ENCODE measurements around the gene SEMA5A. TPM values are rescaled to one million over a fixed set of nuclear protein-coding genes. Genes with fewer than 3 reads are reported as not detected.

Gene SEMA5A
- total and polyA plus RNA-seq, 7 donors, result 0.24 to 3.9 (median 0.66) TPM

GRCh38 chr5:9098990-9099389, 446.9 kb downstream of the SEMA5A start:
- DNase-seq (no peak), ATAC-seq (no peak)
- no peaks in the 10 kb centered on the region for H3K27me3 ChIP-seq (ENCODE audit: insufficient read depth in 3 of 3, low read length in 2 of 3)
- WGBS, 3 donors, result 79 to 91% (median 87%) methylated on average over 1 of the region's 1 CpG
- TF ChIP-seq CTCF (IDR thresholded peaks at IDR 0.05), result no peak
- no peaks in the 10 kb centered on the region for H3K4me1 ChIP-seq
- no peaks in the 10 kb centered on the region for H3K36me3 ChIP-seq (ENCODE audit: insufficient read depth in 1 of 2, low read depth in 1 of 2)
- no peak overlapping the region for H3K27ac ChIP-seq
- no peaks in the 10 kb centered on the region for H3K9me3 ChIP-seq
- intact Hi-C loops (cut with DNase I), result no loop called here
- H3K4me3 ChIP-seq, result no peak overlapping the region

GRCh38 chr5:9094582-9094981, 451.3 kb downstream of the SEMA5A start:
- peaks cover 0 to 1% (median 0%) of the 10 kb centered on the region in 3 donors for H3K27me3 ChIP-seq (ENCODE audit: insufficient read depth in 3 of 3, low read length in 2 of 3)
- H3K27ac ChIP-seq, result no peak overlapping the region
- H3K9me3 ChIP-seq, result no peaks in the 10 kb centered on the region
- 18 to 20% (median 20%) methylated on average over 6 of the region's 6 CpGs for WGBS, 3 donors
- no peak for ATAC-seq
- no peak for DNase-seq
- no peaks in the 10 kb centered on the region for H3K36me3 ChIP-seq (ENCODE audit: insufficient read depth in 1 of 2, low read depth in 1 of 2)
- no peak for TF ChIP-seq CTCF (IDR thresholded peaks at IDR 0.05)
- intact Hi-C loops (cut with DNase I), result no loop called here
- H3K4me3 ChIP-seq, result no peak overlapping the region
- H3K4me1 ChIP-seq, result no peaks in the 10 kb centered on the region

GRCh38 chr5:9091896-9092662, 453.8 kb downstream of the SEMA5A start:
- peaks cover 0 to 1% (median 0%) of the 10 kb centered on the region in 3 donors for H3K27me3 ChIP-seq (ENCODE audit: insufficient read depth in 3 of 3, low read length in 2 of 3)
- intact Hi-C loops (cut with DNase I), result no loop called here
- DNase-seq, result no peak
- no peak overlapping the region for H3K4me3 ChIP-seq
- no peaks in the 10 kb centered on the region for H3K9me3 ChIP-seq
- no peaks in the 10 kb centered on the region for H3K4me1 ChIP-seq
- ATAC-seq, result no peak
- WGBS, 3 donors, result 79 to 88% (median 87%) methylated on average over 5 of the region's 5 CpGs
- TF ChIP-seq CTCF (IDR thresholded peaks at IDR 0.05), result no peak
- H3K36me3 ChIP-seq (ENCODE audit: insufficient read depth in 1 of 2, low read depth in 1 of 2), result no peaks in the 10 kb centered on the region
- H3K27ac ChIP-seq, result no peak overlapping the region

GRCh38 chr5:9090381-9091026, 455.4 kb downstream of the SEMA5A start:
- Histone ChIP-seq H3K27me3 (ENCODE audit: insufficient read depth in 3 of 3, low read length in 2 of 3) (peaks cover 0 to 1% (median 0%) of the 10 kb centered on the region in 3 donors), H3K27ac (no peak overlapping the region), H3K9me3 (no peaks in the 10 kb centered on the region), H3K4me1 (no peaks in the 10 kb centered on the region), H3K36me3 (ENCODE audit: insufficient read depth in 1 of 2, low read depth in 1 of 2) (no peaks in the 10 kb centered on the region), H3K4me3 (no peak overlapping the region)
- TF ChIP-seq CTCF (IDR thresholded peaks at IDR 0.05), result no peak
- DNase-seq, result no peak
- ATAC-seq, result no peak
- WGBS, 3 donors, result 79 to 85% (median 80%) methylated on average over 7 of the region's 7 CpGs
- intact Hi-C loops (cut with DNase I), result no loop called here
